GM12878 (cell line): ENCODE results near the gene GCLM. TPM values are rescaled to one million over a fixed set of nuclear protein-coding genes. Genes with fewer than 3 reads are reported as not detected.

ENCODE experiments used
- ATAC-seq: fragments of 200-7000 bp; cut with Tn5 transposase; 3 replicates; pipeline ENCODE4 v1.9.1; 2020; ENCODE audit warnings: mild to moderate bottlenecking, moderate library complexity
- BruUV-seq: library from RNA; stranded (reverse); fragments of 400-500 nt; replicated peaks from 2 replicates; lab custom pipeline; 2021; lab: Mats Ljungman, UMichigan
- CTCF ChIA-PET: fragments of 300-600 bp; sonication (Branson Sonifier 250); formaldehyde crosslinking; extraction: SDS; loops from one replicate; lab custom pipeline; 2021; ENCODE audit warnings: inconsistent platforms; lab: Yijun Ruan, JAX
- POLR2A ChIA-PET: fragments of 350-600 bp; formaldehyde crosslinking; extraction: SDS; loops from one replicate; lab custom pipeline; 2021; ENCODE audit warnings: inconsistent platforms; lab: Charles Lee
- RAD21 ChIA-PET: fragments of 300-600 bp; sonication (Branson Sonifier 250); formaldehyde crosslinking; loops from one replicate; lab custom pipeline; 2023; ENCODE audit warnings: antibody characterized with exemption; ENCODE audit not compliant: unreplicated experiment; lab: Charles Lee
- SMC1A ChIA-PET: fragments of 300-600 bp; sonication (Branson Sonifier 250); formaldehyde crosslinking; loops from one replicate; lab custom pipeline; 2023; ENCODE audit not compliant: unreplicated experiment, uncharacterized antibody; lab: Charles Lee
- DNase-seq: peaks from one replicate; pipeline ENCODE4 v3.0.0-alpha.2; 2011; ENCODE audit warnings: low read depth, low spot score
- FAIRE-seq: peaks from 3 replicates; lab custom pipeline; 2011; peaks lifted over from hg19 to GRCh38; lab: Jason Lieb, UNC
- H2AFZ ChIP-seq: 2 replicates; pipeline ENCODE4 v1.6.0; 2011; ENCODE audit warnings: low read depth, low read length, control low read depth; ENCODE audit not compliant: control insufficient read depth
- H3K27ac ChIP-seq: 2 replicates; pipeline ENCODE4 v1.5.1; 2011; ENCODE audit warnings: control low read depth; ENCODE audit not compliant: control insufficient read depth, insufficient read depth
- H3K27me3 ChIP-seq, 2 experiments: replicated peaks in 1 of 2; 2 replicates each; pipeline versions ENCODE4 v1.6.0 to v1.6.1; 2011; ENCODE audit warnings: low read length in 1 of 2; ENCODE audit not compliant: control insufficient read depth in 2 of 2, insufficient read depth in 2 of 2
- H3K36me3 ChIP-seq, 2 experiments: 2 replicates each; pipeline ENCODE4 v1.5.1; 2011; ENCODE audit warnings: low read length in 1 of 2; ENCODE audit not compliant: control insufficient read depth in 2 of 2, insufficient read depth in 2 of 2
- H3K4me1 ChIP-seq: 2 replicates; pipeline ENCODE4 v1.6.1; 2011; ENCODE audit warnings: mild to moderate bottlenecking, low read length, moderate library complexity, mixed read lengths; ENCODE audit not compliant: control insufficient read depth, insufficient read depth
- H3K4me2 ChIP-seq: 2 replicates; pipeline ENCODE4 v1.6.0; 2011; ENCODE audit warnings: control low read depth; ENCODE audit not compliant: control insufficient read depth, insufficient read depth
- H3K4me3 ChIP-seq: fragments of 200-600 bp; sonication (generic); 2 replicates; pipeline ENCODE4 v1.5.1; 2016
- H3K79me2 ChIP-seq: 2 replicates; pipeline ENCODE4 v1.6.0; 2011; ENCODE audit warnings: low read length; ENCODE audit not compliant: control insufficient read depth, insufficient read depth
- H3K9ac ChIP-seq: 2 replicates; pipeline ENCODE4 v1.8.0; 2011; ENCODE audit warnings: low read length, control low read depth, mixed read lengths; ENCODE audit not compliant: control insufficient read depth, insufficient read depth
- H3K9me3 ChIP-seq: replicated peaks from 3 replicates; pipeline ENCODE4 v1.5.1; 2011; ENCODE audit warnings: mild to moderate bottlenecking, low read length; ENCODE audit not compliant: control insufficient read depth, insufficient read depth
- H4K20me1 ChIP-seq: 2 replicates; pipeline ENCODE4 v1.6.0; 2011; ENCODE audit not compliant: control insufficient read depth, insufficient read depth
- BHLHE40 ChIP-seq, 2 experiments: fragments of 450-650 bp in 1 of 2; IDR thresholded peaks; 2 replicates each; pipeline ENCODE4 v1.6.1; 2011 to 2017; ENCODE audit warnings: low read depth in 2 of 2, borderline replicate concordance in 1 of 2, improper control_type of control experiment in 1 of 2, low read length in 1 of 2, mild to moderate bottlenecking in 1 of 2
- CHD1 ChIP-seq: IDR thresholded peaks from 2 replicates; pipeline ENCODE4 v1.6.1; 2012; ENCODE audit warnings: low read depth, low read length, improper control_type of control experiment
- CHD2 ChIP-seq: IDR thresholded peaks from 2 replicates; pipeline ENCODE4 v1.6.1; 2011; ENCODE audit warnings: low read depth, low read length, improper control_type of control experiment, borderline replicate concordance
- ELK1 ChIP-seq: IDR thresholded peaks from 2 replicates; pipeline ENCODE4 v1.6.1; 2012; ENCODE audit warnings: low read depth, low read length, improper control_type of control experiment
- ESRRA ChIP-seq: IDR thresholded peaks from 2 replicates; pipeline ENCODE4 v1.6.1; 2012; ENCODE audit warnings: mild to moderate bottlenecking, low read length, improper control_type of control experiment
- FOS ChIP-seq: IDR thresholded peaks from 3 replicates; pipeline ENCODE4 v1.6.1; 2011; ENCODE audit warnings: borderline replicate concordance; ENCODE audit not compliant: insufficient read length; ENCODE audit errors: extremely low read depth
- FOXK2 ChIP-seq: fragments of 450-650 bp; IDR thresholded peaks from 2 replicates; pipeline ENCODE4 v1.6.1; 2017; ENCODE audit warnings: mild to moderate bottlenecking, moderate library complexity
- HDAC2 ChIP-seq: fragments of 200-600 bp; sonication (generic); IDR thresholded peaks from 2 replicates; pipeline ENCODE4 v1.6.1; 2017
- JUNB ChIP-seq: IDR thresholded peaks from 2 replicates; pipeline ENCODE4 v1.6.1; 2016; ENCODE audit warnings: antibody characterized with exemption, mild to moderate bottlenecking
- JUND ChIP-seq: IDR thresholded peaks from 2 replicates; pipeline ENCODE4 v1.6.1; 2012; ENCODE audit warnings: low read depth, mild to moderate bottlenecking, low read length, improper control_type of control experiment, moderate library complexity
- MEF2B ChIP-seq: fragments of 450-650 bp; IDR thresholded peaks from 2 replicates; pipeline ENCODE4 v1.6.1; 2018; ENCODE audit warnings: mild to moderate bottlenecking, moderate library complexity; ENCODE audit not compliant: partially characterized antibody, poor library complexity, severe bottlenecking
- MLLT1 ChIP-seq: fragments of 450-650 bp; IDR thresholded peaks from 2 replicates; pipeline ENCODE4 v1.6.1; 2016; ENCODE audit warnings: mild to moderate bottlenecking
- MXI1 ChIP-seq: fragments of 150-350 bp; IDR thresholded peaks from 2 replicates; pipeline ENCODE4 v1.6.1; 2011; ENCODE audit warnings: low read depth, mild to moderate bottlenecking, inconsistent platforms, low read length, improper control_type of control experiment
- POLR2AphosphoS5 ChIP-seq: IDR thresholded peaks from 2 replicates; pipeline ENCODE4 v1.6.1; 2011; ENCODE audit warnings: mild to moderate bottlenecking, low read length, inconsistent platforms
- RB1 ChIP-seq: fragments of 450-650 bp; formaldehyde crosslinking; IDR thresholded peaks from 2 replicates; pipeline ENCODE4 v1.6.1; 2017; ENCODE audit warnings: mild to moderate bottlenecking, borderline replicate concordance
- RBBP5 ChIP-seq: fragments of 200-600 bp; sonication (generic); conservative IDR thresholded peaks from 2 replicates; pipeline ENCODE4 v1.6.1; 2016
- RUNX3 ChIP-seq: IDR thresholded peaks from 2 replicates; pipeline ENCODE4 v1.6.1; 2012; ENCODE audit warnings: low read length, inconsistent platforms
- SP1 ChIP-seq: IDR thresholded peaks from one replicate; pipeline ENCODE4 v1.6.1; 2011; ENCODE audit warnings: low read depth, low read length
- WGBS: methylation state at CpG from one replicate; pipeline ENCODE4 v1.1.6; 2016; ENCODE audit warnings: low lambda C conversion rate; ENCODE audit not compliant: insufficient replicate concordance, insufficient coverage; ENCODE audit errors: missing lambda C conversion rate; 5-methylcytosine and 5-hydroxymethylcytosine counted together
- in situ Hi-C: fragments of 300-500 bp; cut with MboI; formaldehyde crosslinking; loops from 9 replicates; pipeline ENCODE4 v1.14.3; 2018; ENCODE audit warnings: mixed read lengths
- intact Hi-C: fragments of 100-400 bp; cut with micrococcal nuclease; formaldehyde crosslinking; loops from one replicate; pipeline ENCODE4 v1.14.2; 2022; ENCODE audit not compliant: unreplicated experiment
- polyA plus RNA-seq, 11 experiments: library from polyadenylated mRNA; depleted of rRNA in 4 of 11; unstranded in 6 of 11; stranded (reverse) in 5 of 11; fragments of >200 nt; fragmentation: Nextera tagmentation in 4 of 11; fragmentation: Illumina TruSeq in 1 of 11; extraction: Ambion mirVana in 4 of 11; extraction: Trizol in 1 of 11; gene quantifications; 1 replicate in 1 of 11; 2 replicates in 10 of 11; pipeline versions ENCODE4 v1.2.1 to v1.2.3, GENCODE V29; 2011 to 2016; ENCODE audit warnings: inconsistent platforms in 2 of 11, missing spikeins in 2 of 11, low read depth in 1 of 11
- total RNA-seq, 4 experiments: library from RNA; depleted of rRNA in 3 of 4; stranded (reverse); fragments of >200 nt in 3 of 4; fragmentation: Illumina TruSeq in 1 of 4; extraction: Trizol in 1 of 4; gene quantifications; 2 replicates each; pipeline versions ENCODE4 v1.2.1 to v1.2.3, GENCODE V29; 2013 to 2021

The GCLM gene
- total and polyA plus RNA-seq, 10 of the 15 experiments (the other 5 are each of a cell fraction or from before 2014, with no cell fraction given) = 2.6 to 17.3 (median 6.9) TPM

- peak in 1 of 2 experiments; percentile 22; a peak in 1 of 4 replicates for TF ChIP-seq BHLHE40 (IDR thresholded peaks at IDR 0.05; ENCODE audit: borderline replicate concordance in 1 of 2, low read depth in 2 of 2, low read length in 1 of 2)
- TF ChIP-seq FOS = no peak
- TF ChIP-seq FOXK2 = no peak
- 0 out of 2 replicates have a peak, but pooled peaks have one; percentile 13 for TF ChIP-seq RB1
- peak; percentile 49; the same call in 1 of the 2 replicates for TF ChIP-seq RUNX3
- no peak for TF ChIP-seq ESRRA
Observed at GRCh38 chr1:93847811-93848288, 61.4 kb downstream of the GCLM start (continued).

- H3K79me2 ChIP-seq = no peaks in the 10 kb centered on the region
- no peaks in the 10 kb centered on the region for H3K27me3 ChIP-seq
- WGBS = under 1% methylated on average over 74 of the region's 86 CpGs
- SMC1A ChIA-PET = interaction anchor here (1.0 to 4.7 kb wide), 3 partner anchors 33 to 217 kb away, joined by 3 to 90 read pairs (median 26); no protein-coding TSS in a partner anchor
- peaks cover 6% of the 10 kb centered on the region for H3K4me1 ChIP-seq
- peak overlapping the region; percentile 69 for H3K27ac ChIP-seq
- RAD21 ChIA-PET = interaction anchor here (0.7 to 6.9 kb wide), 4 partner anchors 32 to 896 kb away, joined by 3 to 114 read pairs (median 8); partner anchors contain the start of gene DNTTIP2
- peak overlapping the region; percentile 91 for H3K4me2 ChIP-seq
- peak overlapping the region; percentile 73 for H3K9ac ChIP-seq
- H3K9me3 ChIP-seq = no peaks in the 10 kb centered on the region; the same call in 1 of the 3 replicates
- no peak for FAIRE-seq
- H2AFZ ChIP-seq = peak overlapping the region; percentile 96
- BruUV-seq = no TSS peak
- peak; percentile 77 for ATAC-seq
- intact Hi-C loops (loop anchor here (2.0 to 5.0 kb wide), 4 partner anchors 32 to 668 kb away; partner anchors contain the start of genes DNTTIP2, DR1 and GCLM), in situ Hi-C loops (loop anchor here (10.0 to 25.0 kb wide), 2 partner anchors 410 to 542 kb away; partner anchors contain the start of gene FNBP1L)
- no peaks in the 10 kb centered on the region for H3K36me3 ChIP-seq
- POLR2A ChIA-PET = interaction anchor here (0.6 kb wide), 1 partner anchor 38 kb away, joined by 3 read pairs; no protein-coding TSS in a partner anchor
- no peaks in the 10 kb centered on the region for H4K20me1 ChIP-seq
- DNase-seq = peak; percentile 92
- CTCF ChIA-PET = interaction anchor here (0.7 to 10.6 kb wide), 5 partner anchors 32 to 218 kb away, joined by 3 to 156 read pairs (median 6); partner anchors contain the start of gene DNTTIP2
- peak overlapping the region; percentile 84 for H3K4me3 ChIP-seq
- TF ChIP-seq POLR2AphosphoS5 = no peak
- no peak for TF ChIP-seq JUND
- TF ChIP-seq RBBP5 = no peak
- TF ChIP-seq ELK1 = peak; percentile 50; the same call in 1 of the 2 replicates
- TF ChIP-seq CHD2 = no peak
- 0 out of 2 replicates have a peak, but pooled peaks have one; percentile 47 for TF ChIP-seq CHD1
- TF ChIP-seq HDAC2 = no peak
- peak; percentile 86; the same call in 1 of the 2 replicates for TF ChIP-seq MLLT1
- TF ChIP-seq SP1 = peak; percentile 5
- peak; percentile 34; the same call in 1 of the 2 replicates for TF ChIP-seq MXI1
- peak; percentile 4 for TF ChIP-seq MEF2B
- peak; percentile 78 for TF ChIP-seq RUNX3
- no peak for TF ChIP-seq JUNB
Observed at GRCh38 chr1:93846992-93847810, 62.0 kb downstream of the GCLM start.
